ENCODE data around the gene SLC27A2. TPM values are rescaled to one million over a fixed set of nuclear protein-coding genes. Genes with fewer than 3 reads are reported as not detected.

The SLC27A2 gene
- total and polyA plus RNA-seq, 2 donors from 2014 or later: 26.5 to 31.2 TPM

DNA sequence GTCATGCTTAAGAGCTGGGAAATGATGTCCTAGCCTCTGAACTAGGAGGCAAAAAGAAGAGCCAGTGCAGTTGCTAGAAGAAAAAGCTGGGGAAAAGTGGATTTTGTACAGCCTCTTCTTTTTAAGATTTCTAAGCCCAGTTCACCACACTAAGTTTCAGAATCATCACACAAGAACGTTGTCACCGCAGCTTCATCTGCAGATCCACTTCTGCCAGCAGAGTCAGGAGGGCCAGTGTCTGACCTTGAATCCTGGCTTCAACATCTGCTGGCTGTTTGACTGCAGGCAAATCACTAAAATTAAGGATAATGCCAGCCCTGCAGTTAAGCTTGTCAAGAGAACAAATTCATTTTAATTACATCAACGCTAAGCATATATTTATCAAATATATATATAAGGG, 47.3 kb downstream of the SLC27A2 start:
- FAIRE-seq: no peak
- intact Hi-C loops (cut with DNase I): no loop called here
- no peak overlapping the region for H3K4me3 ChIP-seq (ENCODE audit: low read length in 3 of 3)
- no peak overlapping the region for H3K27ac ChIP-seq (ENCODE audit: low read depth in 2 of 2, low read length in 2 of 2)
- H3K27me3 ChIP-seq (ENCODE audit: control insufficient read depth, insufficient read depth, low read length): no peaks in the 10 kb centered on the region
- TF ChIP-seq, protein P1, sequence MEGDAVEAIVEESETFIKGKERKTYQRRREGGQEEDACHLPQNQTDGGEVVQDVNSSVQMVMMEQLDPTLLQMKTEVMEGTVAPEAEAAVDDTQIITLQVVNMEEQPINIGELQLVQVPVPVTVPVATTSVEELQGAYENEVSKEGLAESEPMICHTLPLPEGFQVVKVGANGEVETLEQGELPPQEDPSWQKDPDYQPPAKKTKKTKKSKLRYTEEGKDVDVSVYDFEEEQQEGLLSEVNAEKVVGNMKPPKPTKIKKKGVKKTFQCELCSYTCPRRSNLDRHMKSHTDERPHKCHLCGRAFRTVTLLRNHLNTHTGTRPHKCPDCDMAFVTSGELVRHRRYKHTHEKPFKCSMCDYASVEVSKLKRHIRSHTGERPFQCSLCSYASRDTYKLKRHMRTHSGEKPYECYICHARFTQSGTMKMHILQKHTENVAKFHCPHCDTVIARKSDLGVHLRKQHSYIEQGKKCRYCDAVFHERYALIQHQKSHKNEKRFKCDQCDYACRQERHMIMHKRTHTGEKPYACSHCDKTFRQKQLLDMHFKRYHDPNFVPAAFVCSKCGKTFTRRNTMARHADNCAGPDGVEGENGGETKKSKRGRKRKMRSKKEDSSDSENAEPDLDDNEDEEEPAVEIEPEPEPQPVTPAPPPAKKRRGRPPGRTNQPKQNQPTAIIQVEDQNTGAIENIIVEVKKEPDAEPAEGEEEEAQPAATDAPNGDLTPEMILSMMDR (IDR thresholded peaks at IDR 0.05; ENCODE audit: borderline replicate concordance, extremely low read depth, insufficient read depth): no peak
- H3K9ac ChIP-seq (ENCODE audit: low read length in 3 of 3): no peak overlapping the region
- H3K36me3 ChIP-seq (ENCODE audit: control insufficient read depth in 2 of 3, insufficient read depth in 3 of 3, low read length in 3 of 3): peaks cover 0 to 11% (median 6%) of the 10 kb centered on the region in 3 donors
- no peaks in the 10 kb centered on the region for H3K9me3 ChIP-seq (ENCODE audit: control insufficient read depth in 2 of 3, insufficient read depth in 1 of 3, low read length in 3 of 3)
- no peaks in the 10 kb centered on the region for H3K4me1 ChIP-seq (ENCODE audit: control insufficient read depth in 2 of 3, insufficient read depth in 2 of 3, low read depth in 1 of 3, low read length in 3 of 3)
- no peak for DNase-seq

DNA sequence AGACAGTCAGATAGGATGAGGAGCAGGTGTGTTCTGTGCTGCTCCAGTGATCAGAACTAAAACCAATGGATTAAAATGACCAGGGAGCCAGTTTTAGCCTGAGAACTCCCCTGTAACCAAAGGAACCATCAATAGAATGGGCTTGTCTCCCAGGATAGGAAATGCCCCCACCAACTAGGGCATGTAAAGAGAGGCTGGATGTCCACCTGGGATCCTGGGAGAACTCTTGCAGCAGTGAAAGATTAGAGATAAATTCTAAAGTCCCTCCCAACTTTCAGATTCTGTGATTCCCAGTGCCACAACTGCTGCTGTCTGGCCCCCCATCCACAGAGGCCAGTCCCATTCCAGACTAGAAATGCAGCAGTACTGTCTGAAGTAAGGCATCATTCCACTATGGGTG, 49.8 kb downstream of the SLC27A2 start:
- no peaks in the 10 kb centered on the region for H3K4me1 ChIP-seq (ENCODE audit: control insufficient read depth in 2 of 3, insufficient read depth in 2 of 3, low read depth in 1 of 3, low read length in 3 of 3)
- no peaks in the 10 kb centered on the region for H3K9me3 ChIP-seq (ENCODE audit: control insufficient read depth in 2 of 3, insufficient read depth in 1 of 3, low read length in 3 of 3)
- H3K9ac ChIP-seq (ENCODE audit: low read length in 3 of 3): no peak overlapping the region
- TF ChIP-seq, protein P1 (IDR thresholded peaks at IDR 0.05; ENCODE audit: borderline replicate concordance, extremely low read depth, insufficient read depth): no peak
- intact Hi-C loops (cut with DNase I): no loop called here
- no peak overlapping the region for H3K27ac ChIP-seq (ENCODE audit: low read depth in 2 of 2, low read length in 2 of 2)
- H3K27me3 ChIP-seq (ENCODE audit: control insufficient read depth, insufficient read depth, low read length): no peaks in the 10 kb centered on the region
- no peak overlapping the region for H3K4me3 ChIP-seq (ENCODE audit: low read length in 3 of 3)
- peaks cover 0 to 11% (median 6%) of the 10 kb centered on the region in 3 donors for H3K36me3 ChIP-seq (ENCODE audit: control insufficient read depth in 2 of 3, insufficient read depth in 3 of 3, low read length in 3 of 3)
- FAIRE-seq (no peak), DNase-seq (no peak)

DNA sequence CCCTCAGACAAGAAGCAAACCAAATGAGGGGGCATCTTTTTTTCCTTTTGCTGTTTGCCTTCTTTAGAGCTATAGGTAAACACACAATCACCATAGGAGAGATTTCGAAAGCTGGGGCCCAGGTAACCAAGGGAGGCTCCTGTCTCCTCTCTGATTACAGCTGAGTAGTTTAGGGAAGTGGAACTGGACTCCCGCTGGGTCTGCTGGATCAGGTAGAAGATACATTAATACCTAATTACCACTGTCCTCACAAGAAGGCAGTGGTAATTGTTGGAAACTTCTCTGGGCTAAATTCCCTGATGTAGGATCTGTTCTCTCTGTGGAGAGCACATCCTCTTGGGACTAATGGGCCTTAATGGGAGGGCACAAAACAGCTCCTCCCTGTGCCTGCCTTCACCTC, 50.8 kb downstream of the SLC27A2 start:
- no peak for DNase-seq
- peaks cover 0 to 11% (median 4%) of the 10 kb centered on the region in 3 donors for H3K36me3 ChIP-seq (ENCODE audit: control insufficient read depth in 2 of 3, insufficient read depth in 3 of 3, low read length in 3 of 3)
- no peaks in the 10 kb centered on the region for H3K9me3 ChIP-seq (ENCODE audit: control insufficient read depth in 2 of 3, insufficient read depth in 1 of 3, low read length in 3 of 3)
- H3K27ac ChIP-seq (ENCODE audit: low read depth in 2 of 2, low read length in 2 of 2): no peak overlapping the region
- intact Hi-C loops (cut with DNase I): no loop called here
- H3K4me3 ChIP-seq (ENCODE audit: low read length in 3 of 3): no peak overlapping the region
- TF ChIP-seq, protein P1 (IDR thresholded peaks at IDR 0.05; ENCODE audit: borderline replicate concordance, extremely low read depth, insufficient read depth): no peak
- H3K27me3 ChIP-seq (ENCODE audit: control insufficient read depth, insufficient read depth, low read length): no peaks in the 10 kb centered on the region
- no peaks in the 10 kb centered on the region for H3K4me1 ChIP-seq (ENCODE audit: control insufficient read depth in 2 of 3, insufficient read depth in 2 of 3, low read depth in 1 of 3, low read length in 3 of 3)
- H3K9ac ChIP-seq (ENCODE audit: low read length in 3 of 3): no peak overlapping the region
- FAIRE-seq: no peak

DNA sequence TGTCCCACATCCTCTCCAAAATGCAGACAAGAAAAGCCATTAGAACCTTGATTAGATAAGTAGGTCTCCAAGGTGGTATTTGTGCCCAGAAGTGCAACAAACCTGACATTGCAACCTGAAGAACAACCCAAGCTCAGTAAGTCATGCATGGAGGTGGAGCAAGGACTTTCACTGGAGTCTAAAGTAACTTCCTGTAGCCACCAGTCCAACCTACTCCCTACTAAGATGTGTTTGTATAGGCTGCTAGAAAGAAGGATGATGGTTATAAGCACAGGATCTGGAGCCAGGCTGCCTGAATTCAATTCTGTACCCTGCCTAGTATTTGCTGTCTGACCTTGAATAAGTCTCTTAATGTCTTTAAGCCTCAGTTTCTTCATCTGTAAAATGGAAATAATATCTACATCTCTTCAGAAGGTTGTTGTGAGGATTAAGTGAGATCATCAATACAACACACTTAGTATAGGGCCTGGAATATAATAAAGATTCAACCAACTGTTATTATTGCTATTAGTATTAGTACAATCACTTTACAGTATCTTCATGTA, 51.3 kb downstream of the SLC27A2 start:
- Histone ChIP-seq H3K36me3 (ENCODE audit: control insufficient read depth in 2 of 3, insufficient read depth in 3 of 3, low read length in 3 of 3) (peaks cover 0 to 11% (median 3%) of the 10 kb centered on the region in 3 donors), H3K4me1 (ENCODE audit: control insufficient read depth in 2 of 3, insufficient read depth in 2 of 3, low read depth in 1 of 3, low read length in 3 of 3) (no peaks in the 10 kb centered on the region), H3K9ac (ENCODE audit: low read length in 3 of 3) (no peak overlapping the region), H3K27ac (ENCODE audit: low read depth in 2 of 2, low read length in 2 of 2) (no peak overlapping the region), H3K4me3 (ENCODE audit: low read length in 3 of 3) (no peak overlapping the region), H3K27me3 (ENCODE audit: control insufficient read depth, insufficient read depth, low read length) (no peaks in the 10 kb centered on the region), H3K9me3 (ENCODE audit: control insufficient read depth in 2 of 3, insufficient read depth in 1 of 3, low read length in 3 of 3) (no peaks in the 10 kb centered on the region)
- DNase-seq: no peak
- FAIRE-seq: no peak
- TF ChIP-seq, protein P1 (IDR thresholded peaks at IDR 0.05; ENCODE audit: borderline replicate concordance, extremely low read depth, insufficient read depth): no peak
- intact Hi-C loops (cut with DNase I): no loop called here
